Panc1 (cell line): ENCODE measurements around the gene NT5C3A.
"Not testable (repeated sequence)": the region's sequence is repeated elsewhere in the genome, so short reads cannot be mapped to it uniquely, and the experiment has no call there.

Experiments used
- POLR2AphosphoS5 ChIP-seq: IDR thresholded peaks from 2 replicates; pipeline ENCODE4 v1.6.1; 2012; ENCODE audit warnings: mild to moderate bottlenecking, low read depth, low read length, moderate library complexity
- TCF7L2 ChIP-seq: IDR thresholded peaks from 2 replicates; pipeline ENCODE4 v1.6.1; 2011; ENCODE audit warnings: mild to moderate bottlenecking, low read depth, low read length, inconsistent platforms
- TF ChIP-seq, protein P1 (sequence below): fragments of 450-650 bp; IDR thresholded peaks from 2 replicates; pipeline ENCODE4 v1.5.1; 2017; ENCODE audit warnings: mild to moderate bottlenecking
- TF ChIP-seq, protein P2 (sequence below), 2 experiments: IDR thresholded peaks; 2 replicates each; pipeline ENCODE4 v1.6.1; 2011 to 2012; ENCODE audit warnings: low read depth in 2 of 2, control low read depth in 1 of 2, low read length in 1 of 2, mild to moderate bottlenecking in 1 of 2, moderate library complexity in 1 of 2; ENCODE audit not compliant: insufficient read depth in 1 of 2

DNA sequence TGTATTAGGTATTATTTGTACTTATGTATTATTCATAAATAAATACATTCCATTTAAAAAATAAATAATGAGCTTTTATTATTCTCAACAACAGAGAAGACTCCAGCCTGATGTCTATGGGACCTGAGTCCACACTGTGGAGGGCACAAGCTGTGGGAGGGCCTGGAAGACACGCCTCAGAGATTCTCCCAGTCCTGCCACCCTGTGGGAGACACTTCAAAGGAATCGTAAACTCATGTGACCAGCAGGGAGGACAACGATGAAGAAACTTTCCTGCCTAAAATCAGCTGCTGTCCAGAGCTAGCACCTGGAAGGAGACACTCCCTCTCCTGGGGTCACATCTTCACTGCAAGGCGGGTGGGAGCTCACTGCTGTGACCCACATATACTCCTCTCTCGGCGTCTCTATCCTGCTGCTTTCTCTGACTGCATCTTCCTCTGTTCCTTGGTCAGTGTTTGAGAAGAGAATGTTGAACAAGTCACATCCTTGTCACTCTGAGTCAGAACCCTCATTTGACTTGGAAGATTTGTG is 32.2 kb upstream of the NT5C3A start:
- TF ChIP-seq, protein P1, sequence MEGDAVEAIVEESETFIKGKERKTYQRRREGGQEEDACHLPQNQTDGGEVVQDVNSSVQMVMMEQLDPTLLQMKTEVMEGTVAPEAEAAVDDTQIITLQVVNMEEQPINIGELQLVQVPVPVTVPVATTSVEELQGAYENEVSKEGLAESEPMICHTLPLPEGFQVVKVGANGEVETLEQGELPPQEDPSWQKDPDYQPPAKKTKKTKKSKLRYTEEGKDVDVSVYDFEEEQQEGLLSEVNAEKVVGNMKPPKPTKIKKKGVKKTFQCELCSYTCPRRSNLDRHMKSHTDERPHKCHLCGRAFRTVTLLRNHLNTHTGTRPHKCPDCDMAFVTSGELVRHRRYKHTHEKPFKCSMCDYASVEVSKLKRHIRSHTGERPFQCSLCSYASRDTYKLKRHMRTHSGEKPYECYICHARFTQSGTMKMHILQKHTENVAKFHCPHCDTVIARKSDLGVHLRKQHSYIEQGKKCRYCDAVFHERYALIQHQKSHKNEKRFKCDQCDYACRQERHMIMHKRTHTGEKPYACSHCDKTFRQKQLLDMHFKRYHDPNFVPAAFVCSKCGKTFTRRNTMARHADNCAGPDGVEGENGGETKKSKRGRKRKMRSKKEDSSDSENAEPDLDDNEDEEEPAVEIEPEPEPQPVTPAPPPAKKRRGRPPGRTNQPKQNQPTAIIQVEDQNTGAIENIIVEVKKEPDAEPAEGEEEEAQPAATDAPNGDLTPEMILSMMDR = not testable (repeated sequence)
- TF ChIP-seq POLR2AphosphoS5, TCF7L2: not testable (repeated sequence)
- TF ChIP-seq, protein P2, sequence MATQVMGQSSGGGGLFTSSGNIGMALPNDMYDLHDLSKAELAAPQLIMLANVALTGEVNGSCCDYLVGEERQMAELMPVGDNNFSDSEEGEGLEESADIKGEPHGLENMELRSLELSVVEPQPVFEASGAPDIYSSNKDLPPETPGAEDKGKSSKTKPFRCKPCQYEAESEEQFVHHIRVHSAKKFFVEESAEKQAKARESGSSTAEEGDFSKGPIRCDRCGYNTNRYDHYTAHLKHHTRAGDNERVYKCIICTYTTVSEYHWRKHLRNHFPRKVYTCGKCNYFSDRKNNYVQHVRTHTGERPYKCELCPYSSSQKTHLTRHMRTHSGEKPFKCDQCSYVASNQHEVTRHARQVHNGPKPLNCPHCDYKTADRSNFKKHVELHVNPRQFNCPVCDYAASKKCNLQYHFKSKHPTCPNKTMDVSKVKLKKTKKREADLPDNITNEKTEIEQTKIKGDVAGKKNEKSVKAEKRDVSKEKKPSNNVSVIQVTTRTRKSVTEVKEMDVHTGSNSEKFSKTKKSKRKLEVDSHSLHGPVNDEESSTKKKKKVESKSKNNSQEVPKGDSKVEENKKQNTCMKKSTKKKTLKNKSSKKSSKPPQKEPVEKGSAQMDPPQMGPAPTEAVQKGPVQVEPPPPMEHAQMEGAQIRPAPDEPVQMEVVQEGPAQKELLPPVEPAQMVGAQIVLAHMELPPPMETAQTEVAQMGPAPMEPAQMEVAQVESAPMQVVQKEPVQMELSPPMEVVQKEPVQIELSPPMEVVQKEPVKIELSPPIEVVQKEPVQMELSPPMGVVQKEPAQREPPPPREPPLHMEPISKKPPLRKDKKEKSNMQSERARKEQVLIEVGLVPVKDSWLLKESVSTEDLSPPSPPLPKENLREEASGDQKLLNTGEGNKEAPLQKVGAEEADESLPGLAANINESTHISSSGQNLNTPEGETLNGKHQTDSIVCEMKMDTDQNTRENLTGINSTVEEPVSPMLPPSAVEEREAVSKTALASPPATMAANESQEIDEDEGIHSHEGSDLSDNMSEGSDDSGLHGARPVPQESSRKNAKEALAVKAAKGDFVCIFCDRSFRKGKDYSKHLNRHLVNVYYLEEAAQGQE (IDR thresholded peaks at IDR 0.05; ENCODE audit: insufficient read depth in 1 of 2, low read depth in 2 of 2, low read length in 1 of 2) = not testable (repeated sequence)
